ENCODE measurements around the gene TRAPPC1. TPM values are rescaled to one million over a fixed set of nuclear protein-coding genes. Genes with fewer than 3 reads are reported as not detected.

TRAPPC1 gene
- total RNA-seq, 4 donors from 2014 or later, result 19.4 to 41.7 (median 30.0) TPM

GRCh38 chr17:7951143-7951792, 19.5 kb upstream of the TRAPPC1 start:
- Histone ChIP-seq H3K27me3 (no peaks in the 10 kb centered on the region), H3K27ac (no peak overlapping the region), H3K4me1 (no peaks in the 10 kb centered on the region), H3K36me3 (peaks cover 0 to 35% of the 10 kb centered on the region in 2 donors), H3K9me3 (no peaks in the 10 kb centered on the region), H3K4me3 (no peak overlapping the region)
- intact Hi-C loops (cut with DNase I; ENCODE audit: low total_unique reads) (no loop called here), in situ Hi-C loops (cut with MboI; ENCODE audit: low sequenced_read_pairs in 4 of 4) (no loop called here)
- ATAC-seq (no peak), DNase-seq (no peak)
- no peak for TF ChIP-seq POLR2A (IDR thresholded peaks at IDR 0.05)
- no peak for TF ChIP-seq CTCF (IDR thresholded peaks at IDR 0.05 in 4 of 5, conservative IDR thresholded peaks at IDR 0.05 in 1 of 5)

GRCh38 chr17:7950578-7950977, 18.8 kb upstream of the TRAPPC1 start:
- peaks cover 0 to 42% of the 10 kb centered on the region in 2 donors for H3K36me3 ChIP-seq
- H3K27me3 ChIP-seq, result no peaks in the 10 kb centered on the region
- no peaks in the 10 kb centered on the region for H3K9me3 ChIP-seq
- H3K4me1 ChIP-seq, result no peaks in the 10 kb centered on the region
- in situ Hi-C loops (cut with MboI; ENCODE audit: low sequenced_read_pairs in 4 of 4), result no loop called here
- intact Hi-C loops (cut with DNase I; ENCODE audit: low total_unique reads), result no loop called here
- DNase-seq, result no peak
- no peak for ATAC-seq
- no peak overlapping the region for H3K4me3 ChIP-seq
- TF ChIP-seq POLR2A (IDR thresholded peaks at IDR 0.05) (no peak), CTCF (IDR thresholded peaks at IDR 0.05 in 4 of 5, conservative IDR thresholded peaks at IDR 0.05 in 1 of 5) (no peak)
- no peak overlapping the region for H3K27ac ChIP-seq

- no peak for DNase-seq
- in situ Hi-C loops (cut with MboI; ENCODE audit: low sequenced_read_pairs in 4 of 4), result no loop called here
These were observed 15.9 kb upstream of the TRAPPC1 start for GRCh38 chr17:7947651-7948050.

DNA sequence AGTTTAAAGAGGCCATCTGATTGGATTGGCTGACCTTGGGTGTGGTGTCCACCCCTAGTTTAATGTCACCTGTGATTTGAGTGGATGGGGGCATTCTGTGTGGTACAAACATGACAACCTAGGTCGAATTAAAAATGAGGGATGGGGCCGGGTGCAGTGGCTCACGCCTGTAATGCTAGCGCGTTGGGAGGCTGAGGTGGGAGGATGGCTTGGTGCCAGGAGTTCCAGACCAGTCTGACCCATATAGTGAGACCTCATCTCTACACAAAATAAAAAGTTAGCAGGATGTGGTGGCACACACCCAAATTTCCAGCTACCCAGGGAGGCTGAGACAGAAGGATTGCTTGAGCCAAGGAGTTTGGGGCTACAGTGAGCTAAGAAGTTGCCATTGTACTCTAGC, 14.7 kb upstream of the TRAPPC1 start:
- ATAC-seq, result no peak
- DNase-seq, result no peak
- Histone ChIP-seq H3K4me1 (no peaks in the 10 kb centered on the region), H3K36me3 (peaks cover 0 to 68% of the 10 kb centered on the region in 2 donors), H3K4me3 (no peak overlapping the region), H3K27me3 (no peaks in the 10 kb centered on the region), H3K9me3 (no peaks in the 10 kb centered on the region), H3K27ac (no peak overlapping the region)
- intact Hi-C loops (cut with DNase I; ENCODE audit: low total_unique reads) (no loop called here), in situ Hi-C loops (cut with MboI; ENCODE audit: low sequenced_read_pairs in 4 of 4) (no loop called here)
- TF ChIP-seq POLR2A (IDR thresholded peaks at IDR 0.05) (no peak), CTCF (IDR thresholded peaks at IDR 0.05 in 4 of 5, conservative IDR thresholded peaks at IDR 0.05 in 1 of 5) (no peak)

More at GRCh38 chr17:7947651-7948050, 15.9 kb upstream of the TRAPPC1 start:
- Histone ChIP-seq H3K9me3 (no peaks in the 10 kb centered on the region), H3K27me3 (no peaks in the 10 kb centered on the region), H3K27ac (no peak overlapping the region), H3K36me3 (peaks cover 0 to 68% of the 10 kb centered on the region in 2 donors), H3K4me3 (no peak overlapping the region), H3K4me1 (no peaks in the 10 kb centered on the region)
- intact Hi-C loops (cut with DNase I; ENCODE audit: low total_unique reads), result no loop called here
- no peak for TF ChIP-seq POLR2A (IDR thresholded peaks at IDR 0.05)
- no peak for TF ChIP-seq CTCF (IDR thresholded peaks at IDR 0.05 in 4 of 5, conservative IDR thresholded peaks at IDR 0.05 in 1 of 5)
- ATAC-seq, result no peak

DNA sequence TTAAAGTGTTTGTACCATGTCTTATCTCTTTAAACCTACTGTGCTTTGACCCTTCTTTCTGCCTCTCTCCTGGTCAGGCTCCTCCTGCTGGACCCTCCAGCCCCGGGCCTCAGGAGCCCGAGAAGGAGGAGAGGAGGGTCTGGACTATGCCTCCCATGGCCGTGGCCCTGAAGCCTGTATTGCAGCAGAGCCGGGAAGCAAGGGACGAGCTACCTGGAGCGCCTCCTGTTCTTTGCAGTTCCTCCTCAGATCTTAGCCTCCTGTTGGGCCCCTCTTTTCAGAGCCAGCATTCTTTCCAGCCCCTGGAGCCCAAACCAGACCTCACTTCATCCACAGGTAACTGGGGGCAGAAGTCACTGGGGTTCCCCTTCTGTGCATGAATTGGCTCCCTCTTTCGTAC, 13.9 kb upstream of the TRAPPC1 start:
- DNase-seq, result no peak
- Histone ChIP-seq H3K4me3 (no peak overlapping the region), H3K27me3 (no peaks in the 10 kb centered on the region), H3K27ac (no peak overlapping the region), H3K36me3 (peaks cover 0 to 73% of the 10 kb centered on the region in 2 donors), H3K4me1 (no peaks in the 10 kb centered on the region), H3K9me3 (no peaks in the 10 kb centered on the region)
- no peak for ATAC-seq
- TF ChIP-seq CTCF (IDR thresholded peaks at IDR 0.05 in 4 of 5, conservative IDR thresholded peaks at IDR 0.05 in 1 of 5) (no peak), POLR2A (IDR thresholded peaks at IDR 0.05) (no peak)
- in situ Hi-C loops (cut with MboI; ENCODE audit: low sequenced_read_pairs in 4 of 4) (no loop called here), intact Hi-C loops (cut with DNase I; ENCODE audit: low total_unique reads) (no loop called here)
